H54 (cell line): ENCODE data around the gene CAMK2D.

Experiments used
- DNase-seq: peaks from one replicate; pipeline ENCODE4 v3.0.0; 2011; ENCODE audit warnings: low spot score, mixed read lengths; ENCODE audit not compliant: insufficient read length
- FAIRE-seq: peaks from 3 replicates; lab custom pipeline; 2011; peaks lifted over from hg19 to GRCh38; lab: Jason Lieb, UNC
- POLR2A ChIP-seq: IDR thresholded peaks from 2 replicates; pipeline ENCODE4 v1.6.1; 2011; ENCODE audit warnings: low read depth, mild to moderate bottlenecking, low read length

The CAMK2D gene

DNA sequence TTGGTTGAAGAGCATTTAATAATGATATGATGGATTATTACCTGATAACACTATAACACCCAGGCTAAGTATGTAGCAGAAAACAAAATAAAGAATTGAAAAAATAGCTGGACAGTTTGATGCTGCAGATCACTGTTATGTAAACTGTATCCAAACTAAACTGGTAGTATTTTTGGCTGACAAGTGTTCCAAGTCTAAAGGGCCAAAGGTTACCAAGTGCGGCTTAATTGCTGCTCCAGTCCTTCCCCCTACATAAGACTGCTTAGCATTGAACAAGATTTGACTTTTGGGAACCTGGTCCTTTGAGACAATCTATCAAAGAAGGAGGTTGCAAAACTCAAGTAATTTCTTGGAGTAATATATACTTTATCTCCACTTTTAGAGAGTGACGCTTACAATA, 249.6 kb downstream of the CAMK2D start:
- no peak for TF ChIP-seq POLR2A
- FAIRE-seq (no peak), DNase-seq (no peak)

DNA sequence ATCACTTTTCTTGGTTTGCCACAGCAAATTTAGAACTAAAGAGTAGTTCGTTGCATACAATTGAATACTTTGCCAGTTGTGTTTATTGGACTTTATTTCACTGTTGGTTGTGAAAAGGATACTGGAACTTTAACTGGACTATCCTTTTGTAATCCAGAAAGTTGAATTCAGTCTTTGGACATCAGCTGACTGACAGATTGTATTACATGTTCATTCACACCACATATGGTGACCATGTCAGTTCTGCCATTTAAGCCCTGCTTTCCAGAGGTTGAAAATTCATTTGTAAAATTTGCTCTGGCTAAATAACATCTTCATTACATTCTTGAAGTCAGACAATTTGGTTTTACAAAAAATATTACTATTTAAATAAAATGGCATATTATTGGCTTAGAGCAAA, 251.7 kb downstream of the CAMK2D start:
- no peak for TF ChIP-seq POLR2A
- no peak for DNase-seq
- no peak for FAIRE-seq

DNA sequence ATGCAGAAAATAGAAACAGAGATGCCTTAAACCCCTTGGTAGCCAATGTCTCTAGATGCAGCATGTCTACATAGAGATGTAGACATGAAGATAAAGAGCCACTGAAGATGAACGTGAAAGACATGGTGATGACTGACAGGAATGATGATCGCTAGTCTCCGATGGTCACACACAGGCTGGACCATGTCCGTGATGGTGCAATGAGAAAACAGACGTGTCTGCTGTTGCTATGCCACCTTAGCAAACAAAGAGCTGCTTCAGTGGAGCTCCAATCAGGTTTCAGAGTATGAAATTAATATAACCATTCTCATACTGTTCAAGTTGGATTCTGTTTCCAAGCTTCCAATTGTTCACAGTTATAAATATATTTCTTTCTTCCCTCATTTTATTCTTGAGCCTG, 256.5 kb downstream of the CAMK2D start:
- TF ChIP-seq POLR2A, result no peak
- no peak for FAIRE-seq

DNA sequence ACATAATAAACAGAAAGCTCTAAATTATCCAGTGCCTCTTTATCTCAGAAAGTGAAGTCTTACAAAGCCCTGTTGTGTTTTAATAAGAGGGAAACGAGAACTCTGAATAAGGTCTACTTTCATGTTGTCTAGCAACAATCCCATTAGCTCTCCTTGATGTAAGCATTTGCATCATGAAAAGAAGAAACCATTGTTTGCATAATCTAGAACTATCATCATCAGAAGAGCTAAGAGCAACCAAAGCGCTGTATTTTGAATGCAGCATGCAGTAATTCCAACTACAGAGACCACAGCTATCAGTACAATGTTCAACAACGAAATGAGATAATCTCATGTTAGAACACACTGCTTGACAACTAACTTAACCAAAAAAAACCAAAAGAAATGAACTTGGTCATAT, 257.1 kb downstream of the CAMK2D start:
- FAIRE-seq (no peak), DNase-seq (no peak)
- no peak for TF ChIP-seq POLR2A

More for the DNA sequence above, 256.5 kb downstream of the CAMK2D start:
- no peak for DNase-seq

DNA sequence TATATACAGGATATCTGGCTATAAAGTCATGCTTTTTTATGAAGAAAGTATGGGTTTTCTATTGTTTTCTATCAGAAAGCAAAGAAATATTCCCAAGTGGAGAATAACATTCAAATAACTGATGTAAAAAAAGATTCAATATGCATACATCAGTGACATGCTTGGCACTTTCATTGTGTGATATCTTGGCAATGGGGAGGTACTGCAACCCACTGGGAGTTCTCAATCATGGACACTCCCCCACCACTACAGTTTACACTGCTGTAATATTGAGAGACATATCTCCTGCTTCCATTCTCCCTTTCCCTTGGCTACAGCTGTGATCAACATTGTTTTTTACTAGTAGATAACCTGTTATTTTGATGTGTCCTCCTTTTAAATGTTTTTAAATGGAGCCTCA, 257.8 kb downstream of the CAMK2D start:
- TF ChIP-seq POLR2A, result no peak
- no peak for FAIRE-seq
- DNase-seq, result no peak

DNA sequence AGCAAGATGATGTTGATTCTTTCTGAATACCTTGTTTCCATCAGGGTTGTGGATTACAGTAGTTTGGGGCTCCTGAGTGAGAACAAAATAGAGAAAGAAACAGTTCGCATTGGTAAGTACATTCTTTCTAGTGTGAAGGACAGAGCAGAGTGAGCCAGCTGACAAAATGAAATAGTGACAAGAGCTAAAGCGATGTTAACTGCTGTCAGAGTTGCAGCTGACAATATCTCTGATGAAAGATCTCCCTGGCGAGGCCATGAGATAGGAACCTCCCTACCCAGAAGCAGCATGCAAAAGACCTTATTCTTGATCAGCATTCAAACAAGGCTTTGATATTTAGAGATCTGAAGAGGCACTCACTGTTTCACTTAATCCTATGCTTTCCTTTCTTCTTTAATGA, 258.6 kb downstream of the CAMK2D start:
- no peak for TF ChIP-seq POLR2A
- no peak for DNase-seq
- no peak for FAIRE-seq

DNA sequence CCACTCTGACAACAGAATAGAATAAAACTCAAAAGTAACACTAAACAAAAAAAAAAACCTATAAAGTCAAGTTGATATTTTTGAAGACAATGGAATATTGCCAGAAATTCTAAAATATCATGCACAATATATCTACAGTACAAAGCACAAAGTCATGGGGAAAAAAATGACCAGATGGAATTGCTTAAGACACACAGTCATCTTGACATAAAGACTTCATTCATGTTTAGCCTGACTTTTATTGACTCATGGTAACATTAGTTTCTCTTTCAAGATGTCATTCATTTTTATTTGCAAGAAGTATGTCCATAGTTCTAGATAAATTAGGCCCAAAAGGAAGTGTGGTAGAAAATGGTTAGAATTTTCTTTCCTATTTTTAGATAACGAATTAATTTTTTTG, 259.1 kb downstream of the CAMK2D start:
- no peak for TF ChIP-seq POLR2A
- FAIRE-seq (no peak), DNase-seq (no peak)

DNA sequence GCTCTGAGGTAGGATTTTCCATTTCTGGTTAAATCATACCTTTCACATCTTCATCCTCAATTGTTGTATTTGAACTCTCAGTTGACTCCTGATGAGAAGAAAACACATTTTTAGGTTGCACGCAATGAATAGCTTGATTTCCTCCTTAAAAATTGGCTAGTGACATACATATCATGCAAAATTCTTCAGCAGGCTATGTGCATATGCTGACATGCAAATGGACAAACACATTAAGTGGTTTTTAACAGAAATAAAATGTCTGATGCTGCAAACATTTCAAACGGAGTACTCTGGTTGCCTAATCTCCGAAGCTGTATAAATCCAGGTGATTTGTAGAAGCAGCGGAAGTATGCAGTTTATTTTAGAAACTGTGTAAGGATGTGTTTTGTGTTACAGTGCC, 261.1 kb downstream of the CAMK2D start:
- DNase-seq (no peak), FAIRE-seq (no peak)
- TF ChIP-seq POLR2A, result no peak

DNA sequence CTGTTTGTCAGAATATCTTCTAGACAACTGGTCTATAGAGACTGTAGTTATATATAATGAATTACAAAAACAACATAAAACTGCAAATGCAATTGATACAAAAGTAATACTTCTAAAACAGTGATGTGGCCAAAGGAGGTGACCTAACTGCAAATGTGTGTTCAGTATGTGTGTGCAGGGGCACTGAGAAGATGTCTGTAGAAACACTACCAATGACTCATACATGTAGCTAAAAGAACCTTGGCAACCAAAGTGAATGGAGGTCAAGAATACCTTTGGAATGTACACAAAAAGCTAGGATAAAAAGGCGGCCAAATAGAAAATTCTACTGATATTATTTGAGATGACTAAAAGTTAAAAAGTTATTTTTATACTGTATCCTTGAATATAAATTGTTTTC, 261.8 kb downstream of the CAMK2D start:
- DNase-seq, result peak; percentile 3
- FAIRE-seq, result no peak
- no peak for TF ChIP-seq POLR2A

DNA sequence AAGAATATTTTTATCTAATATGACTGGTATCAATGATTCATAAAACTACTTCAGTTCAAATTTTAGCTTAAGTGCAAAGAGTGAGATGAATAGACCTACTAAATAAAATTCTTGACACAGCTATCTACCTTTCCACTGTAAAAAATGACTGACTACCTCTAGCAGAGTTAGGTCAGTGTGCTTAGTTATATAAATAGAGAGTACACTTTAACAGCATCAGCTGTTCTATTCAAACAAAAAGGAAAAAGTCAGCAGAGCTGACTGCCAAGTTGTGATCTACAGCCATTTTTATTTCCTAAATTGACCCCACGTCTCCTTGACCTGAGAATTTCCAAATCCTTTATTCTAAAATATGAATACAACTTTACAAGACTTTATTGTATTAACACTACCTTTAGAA, 262.4 kb downstream of the CAMK2D start:
- no peak for FAIRE-seq
- DNase-seq, result no peak
- TF ChIP-seq POLR2A, result no peak

DNA sequence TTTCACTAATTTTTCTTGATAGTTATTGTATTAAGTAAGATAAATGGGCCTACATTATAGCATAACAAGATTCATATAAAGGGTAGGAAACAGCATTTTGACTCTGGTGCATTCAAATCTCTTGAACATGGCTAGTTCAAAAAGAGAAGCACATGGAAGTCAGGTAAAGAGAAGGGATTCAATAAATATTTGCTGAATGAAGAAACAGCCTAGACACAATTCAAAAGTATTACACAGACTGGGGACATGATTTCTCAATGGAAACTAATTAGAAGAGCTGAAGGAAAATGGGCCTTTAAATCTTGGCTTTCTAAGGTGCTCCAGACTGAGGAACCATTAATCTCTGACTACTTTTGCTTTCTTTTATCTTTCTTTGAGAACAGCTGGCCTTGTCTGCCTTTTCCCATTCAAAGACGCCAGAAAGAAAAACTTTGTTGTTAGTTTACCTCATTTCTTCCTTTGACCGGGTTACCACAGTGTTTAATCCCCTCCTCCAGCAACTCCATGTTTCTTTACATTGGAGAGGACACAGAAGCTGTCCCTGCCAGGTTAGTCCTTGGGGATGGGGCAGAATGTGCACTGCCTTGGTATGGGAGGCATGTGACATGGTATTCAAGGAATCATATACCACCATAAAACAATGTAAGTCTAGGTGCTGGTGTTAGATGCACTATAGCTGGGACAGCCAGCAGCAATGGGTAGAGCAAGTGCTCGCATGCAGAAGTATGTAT, 264.2 kb downstream of the CAMK2D start:
- TF ChIP-seq POLR2A, result no peak
- FAIRE-seq (no peak), DNase-seq (no peak)

DNA sequence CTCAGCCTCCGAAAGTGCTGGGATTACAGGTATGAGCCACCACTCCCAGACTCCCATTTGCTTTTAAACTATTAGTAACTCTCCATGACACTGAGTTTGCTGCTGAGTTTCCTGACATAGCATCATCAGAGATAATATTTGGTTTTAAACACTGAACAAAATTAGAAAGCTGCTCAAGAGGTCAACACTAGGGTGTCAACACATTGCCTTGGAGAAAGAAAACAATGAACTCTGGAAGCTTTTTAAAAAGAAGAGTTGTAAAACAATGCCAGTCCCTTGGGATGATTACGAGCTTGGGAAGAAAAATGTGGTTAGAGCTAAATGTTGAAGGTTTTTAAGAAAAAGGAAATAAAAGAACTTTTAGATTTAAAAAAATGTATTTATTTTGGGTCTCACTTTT, 264.8 kb downstream of the CAMK2D start:
- FAIRE-seq, result no peak
- DNase-seq, result no peak

DNA sequence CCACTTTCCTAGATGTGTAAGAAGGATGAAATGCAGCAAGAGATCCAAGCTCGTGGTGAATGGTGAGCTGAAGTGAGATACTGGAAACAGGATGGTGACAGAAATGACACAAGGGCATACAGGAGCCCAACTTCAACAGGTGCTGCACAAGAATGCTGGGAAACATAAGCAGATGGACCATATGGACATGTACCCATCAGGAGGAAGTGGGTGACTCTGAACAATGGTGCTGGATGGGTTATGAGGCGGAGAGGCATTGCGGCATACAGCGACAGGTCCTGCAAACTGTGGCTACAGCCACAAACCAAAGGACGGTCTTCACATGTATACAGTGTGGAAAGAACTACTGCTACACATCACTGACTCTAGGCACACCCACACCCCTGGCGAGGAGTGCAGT, 265.7 kb downstream of the CAMK2D start:
- TF ChIP-seq POLR2A, result no peak
- FAIRE-seq (no peak), DNase-seq (no peak)

More for the DNA sequence above, 264.8 kb downstream of the CAMK2D start:
- no peak for TF ChIP-seq POLR2A

DNA sequence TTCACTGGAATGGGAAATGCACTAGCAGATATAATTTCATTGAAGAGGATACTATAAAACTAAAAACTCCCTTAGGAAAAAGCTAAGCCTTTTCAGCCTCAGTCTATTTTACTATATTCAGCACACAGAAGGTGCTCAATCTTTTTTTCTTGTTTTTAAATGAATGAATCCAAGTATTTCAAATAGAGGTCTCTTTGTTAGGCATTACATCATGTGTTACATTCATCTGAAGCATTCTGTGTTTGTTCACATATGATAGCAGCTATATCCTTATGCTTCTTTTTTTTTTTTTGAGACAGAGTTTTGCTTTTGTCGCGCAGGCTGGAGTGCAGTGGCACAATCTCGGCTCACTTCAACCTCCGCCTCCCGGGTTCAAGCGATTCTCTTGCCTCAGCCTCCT, 278.4 kb downstream of the CAMK2D start:
- DNase-seq, result no peak
- TF ChIP-seq POLR2A, result no peak
- no peak for FAIRE-seq

DNA sequence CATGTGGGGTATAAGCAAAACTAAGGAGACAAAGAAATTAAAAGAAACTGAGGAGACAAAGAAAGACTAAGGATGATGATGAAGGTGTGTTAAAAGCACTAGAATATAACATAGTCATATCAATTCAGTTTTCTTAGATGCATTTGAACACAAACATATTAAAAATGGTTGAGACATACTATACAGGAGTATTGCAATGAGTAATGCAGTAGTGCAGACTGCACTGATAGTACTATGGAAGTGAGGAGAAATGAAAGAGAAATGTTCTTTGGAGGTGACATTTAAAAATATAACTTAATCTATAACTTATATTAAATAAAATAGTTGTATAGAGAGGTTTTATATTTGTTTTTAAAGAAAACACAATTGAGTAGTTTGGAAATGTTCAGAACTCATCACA, 279.2 kb downstream of the CAMK2D start:
- FAIRE-seq, result no peak

More for the DNA sequence above, 279.2 kb downstream of the CAMK2D start:
- TF ChIP-seq POLR2A, result no peak
- no peak for DNase-seq
